HG03432 (cell line): ENCODE measurements around the gene ALKBH5.
"Not testable (repeated sequence)": the region's sequence is repeated elsewhere in the genome, so short reads cannot be mapped to it uniquely, and the experiment has no call there.

Experiments used
- ATAC-seq: cut with Tn5 transposase; IDR thresholded peaks from one replicate; pipeline ENCODE4 v1.9.1; 2021; ENCODE audit warnings: mild to moderate bottlenecking, moderate library complexity; ENCODE audit not compliant: unreplicated experiment

ALKBH5 gene

DNA sequence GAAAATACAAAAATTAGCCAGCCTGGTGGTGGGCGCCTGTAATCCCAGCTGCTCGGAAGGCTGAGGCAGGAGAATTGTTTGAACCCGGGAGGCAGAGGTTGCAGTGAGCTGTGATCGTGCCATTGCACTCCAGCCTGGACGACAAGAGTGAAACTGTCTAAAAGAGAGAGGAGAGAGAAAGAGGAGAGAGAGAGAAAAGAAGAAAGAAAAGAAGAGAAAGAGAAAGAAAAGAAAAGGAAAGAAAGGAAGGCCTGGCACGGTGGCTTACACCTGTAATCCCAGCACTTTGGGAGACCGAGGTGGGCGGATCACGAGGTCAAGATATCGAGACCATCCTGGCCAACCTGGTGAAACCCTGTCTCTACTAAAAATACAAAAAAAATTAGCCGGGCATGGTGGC, 33.3 kb downstream of the ALKBH5 start:
- not testable (repeated sequence) for ATAC-seq

DNA sequence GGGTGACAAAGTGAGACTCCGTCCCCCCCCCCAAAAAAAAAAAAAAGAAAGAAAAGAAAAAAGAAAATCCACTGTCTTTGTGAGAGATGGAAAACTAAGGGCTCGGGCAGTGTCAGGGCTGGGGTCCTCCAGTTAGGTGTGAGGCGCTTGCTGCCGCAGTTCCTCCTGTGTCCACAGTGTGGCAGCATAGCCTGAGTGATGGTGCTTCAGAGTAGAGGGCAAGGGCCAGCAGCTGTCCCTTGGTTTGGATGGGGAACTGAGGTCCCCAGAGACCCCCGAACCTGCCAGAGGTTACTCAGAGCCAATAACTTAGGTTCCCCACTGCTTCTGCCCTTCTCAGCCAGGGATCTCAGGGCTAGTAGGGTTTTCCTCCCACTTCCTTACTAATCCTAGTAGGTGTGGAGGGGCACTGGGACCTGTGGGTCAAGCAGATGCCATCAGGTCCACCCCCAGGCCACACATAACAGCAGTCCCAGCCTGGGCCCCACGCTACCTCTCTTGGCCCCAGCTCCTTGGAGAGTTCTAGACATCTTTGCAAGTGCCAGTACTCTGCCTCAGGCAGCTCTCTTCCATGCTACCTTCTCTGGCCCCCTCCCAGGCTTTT, 33.9 kb downstream of the ALKBH5 start:
- peak; percentile 52 for ATAC-seq

DNA sequence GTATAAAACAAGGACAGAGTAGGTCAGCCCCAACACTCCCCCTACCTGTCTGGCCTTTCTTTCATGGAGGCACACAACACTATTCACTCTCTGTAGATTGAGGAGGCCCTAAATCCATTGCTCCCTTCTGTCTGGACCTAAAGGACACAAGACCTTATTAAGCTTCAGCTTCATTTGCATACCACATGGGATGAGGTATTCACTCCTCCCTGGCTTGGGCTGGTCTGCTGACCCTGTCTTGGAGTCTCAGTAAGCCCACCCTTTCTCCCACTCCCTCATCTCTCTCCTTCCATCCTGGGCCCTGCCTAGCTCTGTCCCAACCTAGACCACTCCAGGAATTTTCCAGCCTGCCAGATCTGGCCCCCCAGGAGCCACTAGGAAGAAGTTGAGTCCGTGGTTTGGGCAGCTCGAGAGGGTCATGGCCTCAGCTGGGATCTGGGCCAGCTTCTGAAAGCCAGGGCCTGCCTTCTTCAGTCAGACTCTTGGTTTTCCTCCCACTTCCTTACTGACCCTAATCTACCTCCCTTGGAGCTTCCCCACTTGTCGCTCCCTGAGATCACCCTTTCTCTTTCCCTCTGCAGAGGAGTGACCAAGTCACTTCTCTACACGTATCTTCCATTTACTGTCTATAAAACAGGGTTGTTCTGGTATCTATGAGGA, 35.3 kb downstream of the ALKBH5 start:
- no peak for ATAC-seq

DNA sequence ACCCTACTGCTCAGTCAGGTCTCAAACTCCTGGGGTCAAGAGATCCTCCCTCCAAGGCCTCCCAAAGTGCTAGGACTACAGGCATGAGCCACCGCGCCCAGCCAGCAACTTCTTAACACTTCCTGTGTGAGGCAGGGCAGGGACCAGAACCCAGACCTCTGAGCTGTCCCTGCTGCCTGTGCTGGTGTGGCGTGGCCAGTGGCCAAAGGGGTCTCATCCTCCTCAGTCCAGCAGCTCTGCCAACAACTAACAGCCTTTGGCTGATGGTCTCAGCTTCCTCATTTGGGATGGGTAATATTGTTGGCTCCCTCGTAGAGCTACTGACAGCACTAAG, 40.4 kb downstream of the ALKBH5 start:
- ATAC-seq, result no peak

DNA sequence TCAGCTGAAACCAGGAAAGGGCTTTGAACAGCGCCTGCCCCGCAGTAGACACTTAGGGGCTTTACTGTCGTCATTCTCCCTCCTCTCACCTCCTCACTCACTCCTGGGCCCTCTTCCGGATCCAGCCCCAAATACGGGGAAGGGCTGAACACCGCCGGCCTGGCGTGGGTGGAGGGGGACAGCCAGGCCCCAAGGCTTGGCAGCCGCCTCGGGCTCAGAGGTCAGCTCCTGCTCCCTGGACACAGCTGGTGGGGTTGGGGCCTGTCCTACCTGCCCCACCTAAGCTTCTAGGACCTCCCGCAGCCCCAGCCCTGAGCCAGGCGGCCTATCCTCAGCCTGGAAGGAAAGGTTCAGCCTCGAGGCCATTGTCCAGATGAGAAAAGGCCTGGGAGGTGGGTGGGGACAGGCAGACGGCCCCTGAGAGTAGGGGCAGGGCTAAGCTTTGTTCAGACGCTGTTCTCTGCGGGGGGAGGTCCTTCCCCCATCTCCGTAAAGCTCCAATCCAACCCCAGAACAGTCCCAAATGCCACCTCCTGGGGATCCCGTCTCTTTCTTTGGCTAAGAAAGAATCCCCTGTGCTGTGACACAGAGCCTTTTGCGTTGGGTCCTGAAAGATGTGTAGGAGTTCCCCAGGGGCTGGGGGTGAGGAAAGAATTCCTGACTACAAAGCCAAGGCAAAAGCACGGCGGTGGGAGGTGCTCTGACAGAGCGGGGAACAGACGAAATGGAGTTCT, 40.9 kb downstream of the ALKBH5 start:
- no peak for ATAC-seq

DNA sequence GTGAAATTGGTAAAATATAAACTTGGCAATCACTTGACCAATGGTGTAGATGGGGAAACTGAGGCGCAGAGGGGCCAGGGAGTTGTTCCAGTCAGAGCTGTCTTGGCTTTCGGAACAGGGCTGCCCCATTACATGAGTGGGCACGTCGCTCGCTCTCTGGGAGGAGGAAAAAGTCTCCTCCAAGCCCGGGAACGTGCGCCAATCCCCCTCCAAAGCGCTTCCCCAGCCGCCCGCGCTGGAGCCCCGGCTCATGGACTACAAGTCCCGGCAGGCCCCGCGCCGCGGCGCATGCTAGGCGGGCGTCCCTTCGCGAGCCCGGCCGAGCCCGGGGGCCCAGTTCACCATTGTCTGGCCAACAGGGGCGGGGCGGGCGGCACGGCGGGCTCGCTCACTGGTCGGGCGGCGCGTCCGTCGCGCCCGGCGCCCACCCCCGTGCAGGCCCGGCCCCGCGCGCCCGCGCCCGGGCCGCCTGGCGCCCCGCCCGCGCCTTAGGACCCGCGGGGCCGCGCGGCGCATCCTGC, 41.6 kb downstream of the ALKBH5 start, which contains the start of gene LLGL1:
Gene LLGL1 (plus strand): TSS at position 515 of the 521 bp plus-strand sequence. CDS start 48 bp downstream, outside the sequence.
- ATAC-seq, result peak; percentile 84

DNA sequence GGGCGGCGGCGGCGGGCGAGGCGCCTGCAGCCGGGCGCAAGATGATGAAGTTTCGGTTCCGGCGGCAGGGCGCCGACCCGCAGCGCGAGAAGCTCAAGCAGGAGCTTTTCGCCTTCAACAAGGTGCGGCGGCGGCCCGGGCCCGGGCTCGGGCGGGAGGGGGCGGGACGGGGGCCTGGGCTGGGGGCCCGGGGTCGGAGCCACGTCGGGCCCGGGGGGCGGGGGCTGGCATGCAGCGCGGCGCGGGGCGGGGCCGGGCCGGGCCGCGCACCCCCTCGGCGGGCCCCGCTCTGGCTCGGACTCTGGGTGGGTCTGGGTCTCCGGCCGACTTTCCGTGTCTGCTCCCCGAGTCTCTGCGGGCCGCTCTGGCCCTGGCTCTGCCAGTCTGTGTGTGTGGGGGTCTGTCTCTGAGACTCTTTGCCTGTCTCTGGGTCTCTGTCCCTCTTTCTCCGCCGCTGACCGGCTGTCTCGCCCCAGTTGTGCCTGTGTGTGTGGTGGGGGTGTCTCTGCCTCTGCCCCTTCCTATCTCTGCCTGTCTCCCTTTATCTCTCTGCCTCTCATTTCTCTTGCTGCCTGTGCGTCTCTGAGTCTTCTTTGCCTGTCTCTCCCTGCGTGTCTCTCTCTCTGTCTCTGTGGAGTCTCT, 42.1 kb downstream of the ALKBH5 start:
- peak; percentile 26 for ATAC-seq

DNA sequence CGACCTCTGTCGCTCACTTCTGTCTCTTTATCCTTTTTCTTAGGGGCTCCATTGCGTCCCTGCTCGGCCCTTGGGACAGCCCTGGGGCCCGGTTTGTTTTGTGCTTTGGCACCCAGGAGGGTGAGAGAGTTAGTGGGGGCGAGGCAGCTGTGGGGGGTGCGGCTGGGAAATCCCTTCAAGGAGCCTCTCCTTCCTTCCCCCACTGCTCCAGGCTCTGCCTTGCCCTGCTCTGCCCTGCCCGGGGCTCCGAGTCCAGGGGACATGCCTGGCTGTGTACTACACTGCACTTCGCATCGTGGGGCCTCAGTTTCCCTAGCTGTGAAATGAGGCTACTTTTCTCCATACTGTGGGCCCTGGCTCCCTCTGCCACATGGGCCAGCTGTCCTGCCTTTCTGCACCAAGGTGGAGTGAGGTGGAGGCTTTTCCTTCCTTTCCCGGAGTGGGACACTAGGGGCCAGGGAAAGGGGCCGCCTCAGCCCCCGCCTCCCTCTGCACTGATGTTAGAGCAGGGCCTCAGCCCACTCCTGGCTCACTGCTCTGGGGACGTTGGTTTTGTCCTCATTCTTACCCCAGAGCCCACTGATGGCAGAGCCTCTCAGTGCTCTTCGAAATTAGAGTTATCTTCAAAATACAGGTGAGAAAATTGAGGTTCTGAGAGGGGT, 42.8 kb downstream of the ALKBH5 start:
- ATAC-seq, result no peak

DNA sequence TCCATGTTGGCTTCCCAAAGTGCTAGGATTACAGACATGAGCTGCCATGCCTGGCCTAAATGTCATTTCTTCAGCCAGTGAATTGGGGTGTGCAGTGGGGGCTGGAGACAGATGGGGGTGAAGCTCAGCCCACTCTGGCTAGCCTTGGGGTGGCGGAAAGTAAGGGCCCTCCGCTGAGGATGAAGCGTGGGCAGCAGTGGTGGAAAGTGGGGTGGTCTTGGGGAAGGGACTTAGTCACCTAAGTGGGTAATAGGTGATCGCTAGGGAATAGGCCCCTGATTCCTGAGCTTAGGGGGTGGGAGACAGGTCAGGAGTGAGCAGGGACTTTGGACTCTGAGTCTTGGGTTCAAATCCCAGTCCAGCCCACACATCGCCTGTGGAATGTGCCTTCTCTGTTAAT, 44.0 kb downstream of the ALKBH5 start:
- no peak for ATAC-seq

DNA sequence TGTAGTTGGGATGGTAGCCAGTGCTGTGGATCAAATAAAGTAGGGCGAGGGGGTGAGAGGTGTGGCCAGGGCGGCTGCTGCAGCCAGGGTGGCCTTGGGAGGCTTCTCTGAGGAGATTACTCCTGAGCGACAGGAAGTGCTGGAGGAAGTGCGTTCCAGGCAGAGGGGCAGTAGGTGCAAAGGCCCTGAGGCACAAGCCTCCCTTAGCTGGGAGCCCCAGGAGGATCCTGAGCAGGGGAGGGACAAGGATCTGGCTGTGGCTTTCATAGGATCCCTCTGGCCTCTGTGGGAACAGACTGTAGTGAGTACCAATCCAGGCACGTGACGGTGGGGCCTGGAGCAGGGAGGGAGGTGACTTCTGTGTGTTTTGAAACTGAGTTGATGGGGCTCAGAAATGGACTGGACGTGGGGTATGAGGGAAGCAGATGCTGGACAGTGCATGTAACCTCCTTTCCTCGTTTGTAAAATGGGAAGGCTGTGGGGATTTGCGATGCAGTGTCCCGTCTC, 44.6 kb downstream of the ALKBH5 start:
- no peak for ATAC-seq

DNA sequence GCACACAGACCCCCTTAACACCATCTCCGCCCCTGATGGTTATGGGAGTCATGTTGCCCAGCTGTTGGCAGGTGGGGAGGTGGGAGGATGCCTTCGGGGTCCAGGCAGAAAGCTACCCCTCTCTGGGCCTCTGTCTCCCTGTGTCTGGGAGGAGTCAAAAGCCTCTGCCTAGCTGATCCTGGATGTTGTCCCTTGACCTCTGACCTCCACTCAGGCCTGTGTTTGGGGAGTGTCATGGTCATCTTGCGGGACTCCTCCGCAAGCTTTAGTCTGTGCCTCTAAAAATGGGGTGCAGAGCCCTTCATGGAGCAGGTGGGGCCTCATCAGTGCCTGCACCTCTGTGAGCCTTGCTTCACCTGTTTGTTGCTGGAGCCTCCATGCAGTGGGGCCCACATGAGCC, 45.6 kb downstream of the ALKBH5 start:
- ATAC-seq, result no peak

DNA sequence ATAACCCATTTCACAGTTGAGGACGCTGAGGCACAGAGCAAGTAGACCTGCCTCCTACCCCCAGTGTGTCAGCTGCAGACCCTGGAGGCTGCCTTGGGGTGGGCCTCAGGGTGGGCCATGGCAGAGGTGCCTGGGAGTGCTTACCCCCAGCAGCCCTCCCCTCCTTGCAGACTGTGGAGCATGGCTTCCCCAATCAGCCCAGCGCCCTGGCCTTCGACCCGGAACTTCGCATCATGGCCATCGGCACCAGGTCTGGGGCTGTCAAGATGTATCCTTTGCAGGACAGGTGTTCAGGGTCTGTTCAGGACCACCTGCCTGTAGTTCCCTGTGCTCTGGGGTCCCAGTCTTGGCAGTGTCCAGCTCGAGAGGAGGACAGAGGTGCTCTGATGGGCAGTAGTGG, 46.1 kb downstream of the ALKBH5 start:
- ATAC-seq, result no peak

DNA sequence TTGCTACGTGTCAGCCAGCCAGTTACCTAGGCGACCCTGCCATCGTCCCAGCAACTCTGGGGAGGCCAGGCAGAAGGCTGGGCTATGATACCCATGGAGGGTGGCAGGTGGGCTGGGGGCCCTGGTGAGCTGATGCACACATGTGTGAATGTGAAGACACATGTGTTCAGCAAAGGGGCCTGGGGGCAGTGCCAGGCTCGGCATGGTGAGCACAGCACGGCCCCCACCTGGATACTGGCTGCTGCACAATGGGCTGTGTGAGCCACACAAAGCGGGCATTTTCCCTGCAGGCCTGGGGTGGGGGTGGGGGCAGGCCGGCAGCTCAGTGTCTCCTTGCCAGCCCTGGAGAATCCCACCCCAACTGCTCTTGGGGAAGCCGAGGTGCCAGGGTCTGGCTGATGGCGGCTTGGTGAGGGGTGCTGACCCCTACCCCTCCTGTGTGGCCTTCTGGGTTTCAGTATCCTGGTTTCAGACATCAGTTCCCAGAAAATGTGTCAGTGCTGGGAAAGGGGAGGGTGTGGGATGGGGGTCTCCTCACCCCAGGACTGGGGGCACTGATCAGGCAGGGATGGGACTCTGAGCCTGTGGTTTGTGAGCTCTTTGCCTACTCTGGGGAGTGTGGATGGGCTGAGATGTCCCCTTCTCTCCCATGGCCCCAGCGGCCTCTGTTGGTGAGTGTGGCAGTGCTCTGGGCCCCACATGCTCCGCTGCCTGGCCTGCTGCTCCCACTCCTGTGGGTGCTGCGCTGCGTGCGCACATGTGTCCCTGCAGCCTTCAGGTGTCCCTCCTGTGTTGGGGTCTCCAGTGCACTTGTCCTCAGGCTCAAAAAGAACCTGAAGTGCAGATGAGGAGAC, 46.9 kb downstream of the ALKBH5 start:
- ATAC-seq, result no peak

DNA sequence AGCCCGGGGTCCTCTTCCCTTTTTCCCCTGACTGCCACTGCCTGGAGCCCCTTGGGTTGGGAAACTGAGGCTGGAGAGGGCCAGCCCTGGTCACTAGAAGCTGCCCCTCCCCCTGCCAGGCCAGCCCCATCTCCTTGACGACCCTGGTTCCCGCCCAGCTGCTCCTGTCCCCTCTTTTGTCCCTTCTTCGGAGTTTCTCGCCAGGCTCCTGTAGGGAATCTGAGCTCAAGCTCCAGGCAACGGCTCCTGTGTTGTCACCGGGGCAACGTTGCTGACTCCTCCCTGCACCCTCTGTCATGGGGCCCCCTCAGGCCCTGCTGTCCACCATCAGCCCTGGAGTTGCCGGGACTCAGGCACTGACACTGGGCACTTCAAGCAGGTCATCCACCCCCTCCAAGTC, 47.5 kb downstream of the ALKBH5 start:
- no peak for ATAC-seq

DNA sequence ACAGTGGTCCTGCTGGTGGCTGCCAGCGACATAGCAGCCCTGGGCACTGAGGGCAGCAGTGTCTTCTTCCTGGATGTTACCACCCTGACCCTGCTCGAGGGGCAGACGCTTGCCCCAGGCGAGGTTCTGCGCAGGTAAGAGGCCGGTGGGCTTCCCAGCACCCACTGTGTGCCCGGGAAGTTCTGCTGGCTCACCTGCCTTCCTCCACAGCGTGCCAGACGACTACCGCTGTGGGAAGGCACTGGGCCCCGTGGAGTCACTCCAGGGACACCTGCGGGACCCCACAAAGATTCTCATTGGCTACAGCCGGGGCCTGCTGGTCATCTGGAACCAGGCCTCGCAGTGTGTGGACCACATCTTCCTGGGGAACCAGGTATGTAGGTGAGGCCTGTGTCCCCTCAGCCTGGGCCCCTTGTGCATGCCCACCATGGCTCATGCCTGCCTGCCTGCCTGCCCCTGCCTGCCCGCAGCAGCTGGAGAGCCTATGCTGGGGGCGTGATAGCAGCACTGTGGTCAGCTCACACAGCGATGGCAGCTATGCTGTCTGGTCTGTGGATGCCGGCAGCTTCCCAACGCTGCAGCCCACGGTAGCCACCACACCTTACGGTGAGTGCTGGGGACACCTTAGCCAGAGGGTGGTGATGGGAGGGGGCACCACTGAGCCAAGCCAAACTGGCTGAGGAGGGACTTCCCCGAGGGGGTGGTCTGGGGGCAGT, 50.3 kb downstream of the ALKBH5 start:
- ATAC-seq, result no peak

DNA sequence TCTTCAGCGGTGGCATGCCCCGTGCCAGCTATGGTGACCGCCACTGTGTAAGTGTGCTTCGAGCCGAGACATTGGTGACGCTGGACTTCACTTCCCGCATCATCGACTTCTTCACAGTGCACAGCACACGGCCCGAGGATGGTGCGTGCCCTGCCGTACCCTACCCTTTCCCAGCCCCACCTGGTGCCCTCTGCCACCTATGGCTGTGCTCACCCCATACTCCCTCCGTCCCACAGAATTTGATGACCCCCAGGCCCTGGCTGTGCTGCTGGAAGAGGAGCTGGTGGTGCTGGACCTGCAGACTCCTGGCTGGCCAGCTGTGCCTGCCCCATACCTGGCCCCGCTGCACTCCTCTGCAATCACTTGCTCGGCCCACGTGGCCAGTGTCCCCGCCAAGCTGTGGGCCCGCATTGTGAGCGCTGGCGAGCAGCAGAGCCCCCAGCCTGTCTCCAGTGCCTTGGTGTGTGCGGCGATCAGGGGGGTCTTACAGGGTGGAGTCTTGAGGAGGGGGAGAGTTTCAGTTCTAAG, 51.3 kb downstream of the ALKBH5 start:
- ATAC-seq, result no peak

DNA sequence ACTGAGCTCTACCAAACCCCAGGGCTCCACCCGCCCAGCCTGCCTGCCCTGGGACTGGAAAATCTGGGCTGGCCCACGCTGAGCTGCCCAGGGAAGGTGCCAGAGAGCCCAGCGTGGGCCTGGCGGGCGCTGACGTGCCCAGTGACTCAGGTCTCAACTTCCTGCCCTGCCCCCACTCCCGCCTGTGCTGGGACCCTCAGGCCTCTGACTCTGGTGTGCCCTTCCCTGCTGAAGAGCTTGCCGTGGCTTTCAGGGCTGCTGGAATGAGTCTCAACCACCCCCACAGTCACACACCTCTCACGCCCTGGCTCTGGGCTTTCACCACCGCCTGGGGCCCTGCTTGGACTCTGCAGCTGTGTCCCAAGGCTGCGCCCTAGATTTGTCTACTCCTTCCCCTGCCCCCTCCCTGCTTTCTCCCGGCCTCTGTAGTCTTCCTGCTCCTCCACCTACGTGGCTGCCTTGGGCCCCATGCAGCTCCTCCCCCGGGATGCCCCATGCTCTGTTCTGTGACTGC, 52.2 kb downstream of the ALKBH5 start:
- no peak for ATAC-seq

DNA sequence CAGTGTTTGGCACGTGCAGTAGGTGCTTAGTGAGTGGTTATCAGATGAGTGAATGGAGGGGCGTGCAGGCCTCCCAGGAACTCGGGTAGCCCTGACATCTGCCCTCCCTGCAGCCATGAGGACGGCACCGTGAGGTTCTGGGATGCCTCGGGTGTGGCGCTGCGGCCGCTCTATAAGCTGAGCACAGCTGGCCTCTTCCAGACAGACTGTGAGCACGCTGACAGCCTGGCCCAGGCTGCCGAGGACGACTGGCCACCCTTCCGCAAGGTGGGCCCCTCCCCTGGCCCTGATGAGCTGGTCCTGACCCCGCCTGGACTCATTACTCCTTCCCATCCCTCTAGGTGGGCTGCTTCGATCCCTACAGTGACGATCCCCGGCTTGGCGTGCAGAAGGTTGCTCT, 52.9 kb downstream of the ALKBH5 start:
- no peak for ATAC-seq

DNA sequence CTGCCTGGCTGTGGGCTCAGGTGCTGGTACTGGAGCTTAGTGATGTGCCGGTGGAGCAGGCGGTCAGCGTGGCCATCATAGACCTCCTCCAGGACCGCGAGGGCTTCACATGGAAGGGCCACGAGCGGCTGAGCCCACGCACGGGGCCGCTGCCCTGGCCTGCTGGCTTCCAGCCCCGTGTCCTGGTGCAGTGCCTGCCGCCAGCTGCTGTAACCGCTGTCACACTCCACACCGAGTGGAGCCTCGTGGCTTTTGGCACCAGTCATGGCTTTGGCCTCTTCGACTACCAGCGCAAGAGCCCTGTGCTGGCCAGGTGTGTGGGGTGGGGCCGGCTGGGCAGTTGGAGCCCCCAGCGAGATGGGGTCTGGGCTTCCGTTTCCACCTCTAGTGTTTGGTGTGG, 53.8 kb downstream of the ALKBH5 start:
- no peak for ATAC-seq
